22Rv1 (cell line): ENCODE results near the gene WIPF2.

Experiments
- H3K27ac ChIP-seq: fragments of 450-650 bp; 2 replicates; pipeline ENCODE4 v1.5.1; 2017
- ZFX ChIP-seq: fragments of 450-650 bp; IDR thresholded peaks from 2 replicates; pipeline ENCODE4 v1.6.1; 2017; ENCODE audit warnings: antibody characterized with exemption, borderline replicate concordance
- TF ChIP-seq, protein P1 (sequence below): fragments of 450-650 bp; IDR thresholded peaks from 2 replicates; pipeline ENCODE4 v1.5.1; 2017; ENCODE audit warnings: mild to moderate bottlenecking

The WIPF2 gene

GRCh38 chr17:40287494-40288369, 68.6 kb downstream of the WIPF2 start, which contains the start of gene CDC6:
CDC6 (plus strand) TSS chr17:40287879; CDS start chr17:40289421, 1,542 bp downstream.
- H3K27ac ChIP-seq: peak within 1 kb of the TSS; percentile 94
- no peak for TF ChIP-seq ZFX
- TF ChIP-seq, protein P1, sequence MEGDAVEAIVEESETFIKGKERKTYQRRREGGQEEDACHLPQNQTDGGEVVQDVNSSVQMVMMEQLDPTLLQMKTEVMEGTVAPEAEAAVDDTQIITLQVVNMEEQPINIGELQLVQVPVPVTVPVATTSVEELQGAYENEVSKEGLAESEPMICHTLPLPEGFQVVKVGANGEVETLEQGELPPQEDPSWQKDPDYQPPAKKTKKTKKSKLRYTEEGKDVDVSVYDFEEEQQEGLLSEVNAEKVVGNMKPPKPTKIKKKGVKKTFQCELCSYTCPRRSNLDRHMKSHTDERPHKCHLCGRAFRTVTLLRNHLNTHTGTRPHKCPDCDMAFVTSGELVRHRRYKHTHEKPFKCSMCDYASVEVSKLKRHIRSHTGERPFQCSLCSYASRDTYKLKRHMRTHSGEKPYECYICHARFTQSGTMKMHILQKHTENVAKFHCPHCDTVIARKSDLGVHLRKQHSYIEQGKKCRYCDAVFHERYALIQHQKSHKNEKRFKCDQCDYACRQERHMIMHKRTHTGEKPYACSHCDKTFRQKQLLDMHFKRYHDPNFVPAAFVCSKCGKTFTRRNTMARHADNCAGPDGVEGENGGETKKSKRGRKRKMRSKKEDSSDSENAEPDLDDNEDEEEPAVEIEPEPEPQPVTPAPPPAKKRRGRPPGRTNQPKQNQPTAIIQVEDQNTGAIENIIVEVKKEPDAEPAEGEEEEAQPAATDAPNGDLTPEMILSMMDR: no peak

GRCh38 chr17:40290629-40291280, 71.7 kb downstream of the WIPF2 start:
- TF ChIP-seq ZFX: no peak
- TF ChIP-seq, protein P1: peak; percentile 43
- H3K27ac ChIP-seq: no peak overlapping the region

- H3K27ac ChIP-seq: no peak overlapping the region
- no peak for TF ChIP-seq ZFX
- TF ChIP-seq, protein P1: no peak
Measured at GRCh38 chr17:40291281-40291664, 72.2 kb downstream of the WIPF2 start.

DNA sequence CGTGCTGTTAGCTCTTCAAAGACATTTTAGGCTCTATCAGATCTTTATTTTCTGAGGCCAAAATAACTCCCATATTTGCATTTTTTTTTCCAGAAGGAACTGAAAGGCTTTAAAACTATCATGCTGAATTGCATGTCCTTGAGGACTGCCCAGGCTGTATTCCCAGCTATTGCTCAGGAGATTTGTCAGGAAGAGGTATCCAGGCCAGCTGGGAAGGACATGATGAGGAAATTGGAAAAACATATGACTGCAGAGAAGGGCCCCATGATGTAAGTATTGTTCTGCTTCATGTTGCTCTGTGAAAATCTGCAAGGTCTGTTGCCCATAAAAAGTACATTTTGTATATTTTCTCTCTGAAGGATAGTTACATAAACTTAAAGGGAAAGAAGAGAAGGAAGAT, 74.3 kb downstream of the WIPF2 start:
- no peak for TF ChIP-seq ZFX
- TF ChIP-seq, protein P1: no peak
- H3K27ac ChIP-seq: no peak overlapping the region

DNA sequence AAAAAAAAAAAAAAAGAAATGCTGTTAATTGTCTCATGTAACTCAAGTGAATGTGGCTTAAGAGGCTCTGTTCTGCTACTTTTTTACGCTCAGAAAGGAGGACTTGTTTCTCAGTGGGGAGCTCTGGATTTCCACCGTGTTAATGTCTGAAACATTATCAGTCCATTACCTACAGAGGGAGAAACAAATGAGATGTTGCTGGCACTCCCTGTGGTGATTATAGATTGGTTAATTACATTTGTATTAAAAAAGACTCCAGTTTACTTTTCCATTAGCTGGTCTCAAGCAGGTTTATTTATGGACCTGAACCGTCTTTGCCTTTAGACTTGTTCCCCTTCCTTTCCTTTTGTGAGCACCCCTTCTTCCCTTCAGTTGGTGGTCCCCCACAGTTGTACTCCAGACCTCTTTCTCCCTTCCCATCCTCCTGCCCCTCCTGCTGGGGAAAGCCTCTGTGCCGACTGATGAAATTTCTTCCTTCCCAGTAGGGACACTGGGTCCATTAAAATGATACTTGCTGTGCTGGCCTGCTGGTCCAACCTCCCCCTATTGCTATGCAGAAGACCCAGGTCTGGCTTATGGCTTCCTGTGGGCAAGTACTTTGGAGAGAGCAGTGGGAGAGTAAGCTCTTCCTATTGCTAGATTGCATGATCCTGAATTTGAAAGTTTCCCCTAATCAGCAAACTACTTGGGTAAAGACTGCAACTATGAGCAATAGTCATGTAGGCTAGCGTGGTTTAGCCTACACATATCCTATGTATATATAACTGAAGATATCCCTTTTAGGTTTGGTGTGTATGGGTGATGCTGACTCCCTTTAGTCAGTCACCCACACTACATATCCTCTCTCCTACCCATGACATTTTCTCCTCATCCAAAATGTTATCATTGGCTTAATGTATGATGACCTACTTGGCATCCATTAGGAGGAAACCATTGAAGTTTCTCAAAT, 76.7 kb downstream of the WIPF2 start:
- TF ChIP-seq, protein P1: no peak
- no peak for TF ChIP-seq ZFX
- no peak overlapping the region for H3K27ac ChIP-seq

- TF ChIP-seq, protein P1: no peak
- TF ChIP-seq ZFX: no peak
- H3K27ac ChIP-seq: no peak overlapping the region
Measured at GRCh38 chr17:40297511-40297910, 78.4 kb downstream of the WIPF2 start.
